Activated CD8-positive, alpha-beta memory T cell treated with anti-CD3 and anti-CD28 coated beads for 24 hours (primary cell): ENCODE results near the gene UTP11.
A peak's percentile ranks its signal among the peaks of the same experiment; 100 is the strongest.

Experiments
- DNase-seq: peaks from one replicate; pipeline ENCODE4 v3.0.0-alpha.2; 2020

Gene UTP11

DNA sequence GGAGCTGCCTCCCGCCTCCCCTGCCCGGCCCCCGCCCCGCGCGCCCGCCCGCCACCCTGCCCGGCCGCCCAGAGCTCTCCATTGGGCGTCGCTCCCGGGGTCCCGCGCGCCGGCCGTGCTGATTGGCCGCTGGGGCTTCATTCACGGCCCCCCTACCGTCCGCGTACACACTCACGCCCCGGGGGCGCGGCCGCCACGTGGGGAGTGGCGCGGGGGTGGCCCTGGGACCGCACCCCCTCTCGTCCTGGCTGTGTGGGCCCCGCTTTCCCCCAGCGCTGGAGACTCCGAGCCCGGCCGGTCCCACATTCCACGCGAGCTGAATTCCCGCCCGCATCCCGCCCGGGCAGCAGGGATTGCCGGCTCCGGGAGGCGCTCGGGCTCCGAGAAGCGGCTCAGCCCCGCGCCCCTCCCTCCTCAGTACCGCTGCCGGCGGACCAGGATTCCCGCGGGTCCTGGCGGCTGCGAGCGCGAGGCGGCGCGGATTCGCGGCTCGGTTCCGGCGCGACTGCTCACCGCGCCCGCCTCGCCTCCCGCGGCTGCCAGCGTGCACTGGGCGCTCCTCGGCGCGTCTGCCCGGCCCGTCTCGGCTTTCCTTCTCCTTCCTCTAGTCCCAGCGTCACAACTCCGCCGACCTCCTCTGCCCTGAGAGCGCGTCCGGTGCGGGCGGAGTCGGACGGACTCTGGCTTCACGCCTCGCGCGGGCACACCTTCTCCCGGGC is 34.5 kb downstream of the UTP11 start:
- DNase-seq: peak; percentile 91

GRCh38 chr1:38047603-38048141 is 35.1 kb downstream of the UTP11 start:
- DNase-seq: no peak

DNA sequence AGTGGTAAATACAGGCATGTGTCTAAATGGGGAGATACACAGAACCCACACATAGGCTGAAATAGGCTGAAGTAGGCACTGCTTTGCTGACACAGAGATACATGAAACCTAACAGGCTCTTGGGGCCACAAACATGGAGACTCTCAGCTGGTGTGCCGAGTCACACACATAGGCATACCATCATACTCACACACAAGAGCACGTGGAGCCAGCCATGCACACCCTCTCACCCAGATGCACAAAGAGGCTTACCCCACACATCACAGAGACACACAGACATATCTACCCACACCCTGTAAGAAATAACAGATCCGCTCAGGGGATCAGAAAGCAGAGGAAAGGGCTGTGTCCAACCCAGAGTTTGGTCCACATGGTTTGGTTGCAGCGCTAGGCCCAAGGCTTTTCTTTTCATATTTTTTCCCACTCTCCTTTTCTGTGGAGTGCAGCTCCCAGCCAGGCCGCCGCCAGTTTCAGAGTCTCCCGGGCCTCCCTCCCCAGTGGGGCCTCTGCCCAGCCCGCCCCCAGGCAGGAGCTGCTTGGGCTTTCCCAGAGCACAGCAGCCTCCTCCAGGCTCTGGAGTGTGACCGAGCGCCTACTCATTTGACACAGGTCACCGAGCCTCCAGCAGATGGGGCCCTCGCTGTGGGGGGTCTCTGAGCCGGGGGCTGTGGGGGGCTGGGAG is 38.0 kb downstream of the UTP11 start:
- DNase-seq: no peak

- DNase-seq: no peak
Measured at GRCh38 chr1:38051079-38051543, 38.6 kb downstream of the UTP11 start.

- DNase-seq: no peak
Measured at GRCh38 chr1:38052750-38053415, 40.3 kb downstream of the UTP11 start.

- DNase-seq: no peak
Measured at GRCh38 chr1:38053416-38054091, 41.0 kb downstream of the UTP11 start.

GRCh38 chr1:38055398-38055797 is 42.9 kb downstream of the UTP11 start:
- DNase-seq: no peak

GRCh38 chr1:38055965-38056364 is 43.4 kb downstream of the UTP11 start:
- no peak for DNase-seq

DNA sequence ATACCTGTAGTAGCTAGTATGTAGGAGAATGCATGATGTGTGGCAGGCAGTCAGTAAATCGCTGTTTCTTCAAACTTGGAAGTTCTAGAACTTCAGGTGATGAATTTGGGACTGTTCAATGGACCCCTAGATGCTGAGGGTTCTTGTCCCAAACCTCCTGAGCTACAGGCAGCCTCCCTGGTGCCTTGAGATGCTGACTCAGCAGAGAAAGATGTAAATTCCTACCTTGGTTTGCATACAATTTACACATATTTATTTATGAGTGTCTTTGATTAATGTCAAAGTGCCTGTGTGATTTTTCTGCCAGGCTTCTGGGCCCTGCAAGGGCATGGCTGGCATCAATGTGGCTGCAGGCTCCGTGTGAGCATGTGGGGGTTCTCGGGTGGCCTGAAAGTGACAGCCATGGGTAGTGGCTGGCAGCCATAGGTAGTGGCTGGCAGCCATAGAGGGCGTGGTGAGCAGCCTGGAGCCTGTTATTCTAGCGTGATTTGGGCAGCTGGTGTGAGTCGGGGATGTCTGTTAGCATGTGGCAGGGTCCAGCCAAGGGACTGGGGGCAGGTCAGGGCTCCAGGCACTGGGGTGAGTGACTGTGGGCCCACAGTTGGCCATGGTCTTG is 47.2 kb downstream of the UTP11 start:
- DNase-seq: no peak

DNA sequence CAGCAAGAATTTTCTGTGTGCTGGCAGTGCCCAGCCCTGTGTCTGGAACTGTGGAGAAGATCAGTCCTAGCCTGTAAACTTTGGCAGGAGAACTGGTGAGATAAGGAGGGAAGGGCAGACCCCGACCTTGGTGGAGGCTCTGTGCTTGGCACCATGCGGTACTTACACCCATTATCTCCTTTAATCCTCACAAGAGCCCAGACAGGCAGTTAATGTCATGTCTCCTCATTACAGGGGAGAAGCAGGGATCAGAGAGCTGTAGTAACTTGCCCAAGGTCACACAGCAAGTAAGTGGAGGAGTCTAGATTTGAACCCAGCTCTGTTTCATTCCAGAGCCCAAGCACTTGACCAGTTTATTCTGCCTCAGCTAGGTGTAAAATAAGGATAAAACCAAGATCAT is 48.0 kb downstream of the UTP11 start:
- DNase-seq: no peak

- no peak for DNase-seq
Measured at GRCh38 chr1:38061290-38061689, 48.8 kb downstream of the UTP11 start.

GRCh38 chr1:38061883-38062328 is 49.4 kb downstream of the UTP11 start:
- no peak for DNase-seq

DNA sequence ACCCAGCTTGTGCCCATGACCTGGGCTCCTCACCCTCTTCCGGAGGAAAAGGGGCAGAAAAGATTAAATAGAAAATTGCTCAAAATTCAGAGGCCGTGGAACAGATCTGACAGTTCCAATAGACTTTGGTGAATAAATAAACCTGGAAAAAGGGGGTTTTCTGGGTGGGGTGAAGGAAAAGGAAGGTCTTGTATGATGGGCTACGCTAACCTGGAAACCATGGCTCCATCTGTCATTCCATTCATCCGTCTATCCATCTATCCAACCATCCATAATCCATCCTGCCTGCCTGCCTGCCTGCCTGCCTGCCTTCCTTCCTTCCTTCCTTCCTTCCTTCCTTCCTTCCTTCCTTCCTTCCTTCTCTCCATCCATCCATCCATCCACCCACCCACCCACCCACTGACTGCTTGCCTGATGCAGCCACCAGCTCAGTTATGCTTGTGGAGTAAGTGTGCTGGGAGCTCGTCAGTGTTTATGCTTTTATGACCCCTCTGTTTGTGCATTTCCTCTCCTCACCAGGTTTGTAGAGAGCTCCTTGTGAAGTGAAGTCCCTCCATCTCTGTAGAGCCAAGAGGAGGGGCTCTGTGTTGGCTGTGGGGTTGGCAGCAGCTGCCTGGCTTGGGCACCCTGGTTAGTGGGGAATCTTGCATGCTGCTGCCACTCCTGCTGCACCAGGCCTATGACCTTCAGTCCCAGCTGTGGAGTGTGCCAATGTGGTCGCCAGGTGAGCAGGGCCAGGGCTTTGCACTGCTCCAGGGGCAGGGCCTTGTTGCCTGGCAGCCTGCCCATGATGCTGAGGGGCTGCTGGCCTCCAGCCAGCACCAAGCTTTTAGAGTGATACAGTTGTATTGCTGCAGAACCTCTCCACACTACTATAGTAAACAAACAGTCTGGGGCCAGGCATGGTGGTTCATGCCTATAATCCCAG is 50.1 kb downstream of the UTP11 start:
- no peak for DNase-seq

DNA sequence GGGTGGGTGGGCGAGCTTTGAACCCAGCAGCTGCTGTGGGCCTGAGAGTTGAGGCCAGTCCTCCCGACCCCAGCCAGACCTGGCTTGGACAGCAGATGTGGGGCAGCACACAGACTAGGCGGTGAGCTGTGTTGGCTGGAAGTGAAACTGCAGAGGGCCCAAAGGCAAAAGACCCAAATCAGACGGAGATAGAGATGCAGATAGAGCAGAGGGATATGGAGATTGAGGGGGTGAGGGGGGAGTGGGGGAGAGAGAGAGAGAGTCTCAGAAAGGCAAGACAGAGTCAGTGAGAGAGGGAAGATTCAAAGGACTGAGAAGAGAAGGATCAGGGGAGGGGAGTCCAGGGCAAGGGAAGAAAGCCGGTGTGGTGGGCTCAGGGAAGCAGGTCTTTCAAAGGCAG is 51.1 kb downstream of the UTP11 start:
- no peak for DNase-seq

DNA sequence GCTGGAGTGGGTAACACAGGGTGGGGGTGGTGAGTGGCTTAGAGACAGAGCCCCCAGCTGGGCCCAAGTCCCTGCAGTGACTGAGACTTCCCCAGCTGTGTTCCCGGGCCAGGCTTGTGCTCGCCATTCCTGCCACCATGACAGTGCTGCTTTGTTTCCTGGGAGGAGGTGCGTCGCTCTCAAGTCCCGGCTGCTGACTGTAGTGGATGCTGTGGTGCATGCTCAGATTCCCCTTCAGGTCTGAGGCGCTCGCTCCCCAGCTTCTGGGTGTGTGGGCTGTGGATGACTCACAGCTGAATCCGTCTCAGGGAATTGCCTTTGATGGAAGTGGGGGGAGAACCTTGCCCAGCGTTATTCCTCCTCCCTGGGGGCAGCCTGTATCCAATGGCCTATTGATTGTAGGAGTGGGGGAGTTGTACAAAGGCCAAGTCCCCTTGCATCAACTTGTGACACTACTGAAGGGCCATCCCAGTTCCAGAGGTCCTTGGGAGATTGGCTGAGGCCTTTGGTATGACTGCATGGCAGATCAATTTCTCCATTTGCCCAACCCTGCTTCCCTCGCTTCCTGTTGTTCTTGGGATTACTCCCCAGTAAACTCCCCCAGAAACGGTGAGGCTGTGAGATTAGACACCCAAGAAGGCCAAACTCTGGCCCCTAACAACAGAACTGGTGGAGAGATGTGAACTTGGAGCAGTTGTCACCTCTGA is 51.8 kb downstream of the UTP11 start:
- DNase-seq: no peak

DNA sequence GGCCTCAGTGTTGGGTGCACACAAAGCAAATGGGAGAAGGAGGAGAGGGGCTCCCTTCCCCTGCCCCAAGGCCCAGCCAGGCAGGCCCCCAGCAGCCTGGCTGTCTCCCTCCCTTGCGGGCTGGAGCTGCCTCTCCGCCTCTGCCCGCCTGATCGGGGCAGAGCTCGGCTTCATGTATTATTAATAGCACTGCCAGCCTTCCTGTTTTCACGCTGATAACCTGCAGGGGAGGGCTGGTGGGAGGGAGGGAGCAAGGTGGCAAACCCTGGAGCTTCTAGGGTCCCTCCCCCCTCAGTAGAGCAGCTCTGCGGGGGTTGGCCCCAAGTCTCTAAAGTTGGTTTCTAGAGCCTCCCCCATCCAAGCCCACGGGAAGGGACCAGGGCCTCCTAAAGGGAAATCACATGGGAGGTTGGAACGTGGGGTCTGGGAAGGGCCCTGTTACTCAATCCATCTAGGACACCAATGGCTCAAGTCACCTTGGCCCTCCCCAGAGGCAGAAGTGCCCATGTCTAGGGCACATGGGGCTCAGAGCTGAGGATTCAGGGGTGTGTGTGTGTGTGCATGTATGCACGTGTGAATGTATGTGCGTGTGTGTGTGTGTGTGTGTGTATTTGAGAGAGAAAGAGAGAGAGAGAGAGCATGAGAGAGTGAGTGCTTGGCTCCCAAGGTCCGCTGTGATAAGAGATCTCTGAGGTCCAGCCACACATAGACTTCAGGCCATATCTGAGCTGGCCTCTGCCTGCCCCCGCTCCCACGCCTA is 55.9 kb downstream of the UTP11 start:
- DNase-seq: no peak

GRCh38 chr1:38068980-38069340 is 56.4 kb downstream of the UTP11 start:
- DNase-seq: no peak

GRCh38 chr1:38071312-38072256 is 59.0 kb downstream of the UTP11 start:
- no peak for DNase-seq

DNA sequence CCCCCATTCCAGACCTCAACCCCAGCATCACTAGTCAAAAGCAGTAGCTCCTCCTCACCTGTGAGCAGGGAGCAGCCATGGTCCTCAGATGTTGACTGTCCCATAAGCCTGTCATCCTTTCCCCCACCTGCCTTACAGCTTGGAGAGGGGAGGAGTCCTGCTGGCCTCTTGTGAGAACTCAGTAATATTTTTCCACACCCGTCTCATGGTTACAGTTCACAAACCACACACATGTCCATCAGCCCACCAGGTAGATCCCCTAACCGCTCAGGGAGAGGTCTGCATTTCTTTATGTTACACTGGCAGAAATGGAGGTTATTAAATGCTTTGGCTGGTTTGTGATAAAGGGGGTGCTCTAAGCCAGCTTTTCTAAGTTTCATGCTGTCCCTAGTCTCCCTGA is 60.3 kb downstream of the UTP11 start:
- no peak for DNase-seq
